ENCODE results near the gene ADISSP. TPM values are rescaled to one million over a fixed set of nuclear protein-coding genes. Genes with fewer than 3 reads are reported as not detected.
A peak's percentile ranks its signal among the peaks of the same experiment; 100 is the strongest.

Gene ADISSP
- total and polyA plus RNA-seq, 2 of the 13 experiments (the other 11 are each of a cell fraction or from before 2014, with no cell fraction given): 38.3 to 90.6 TPM

DNA sequence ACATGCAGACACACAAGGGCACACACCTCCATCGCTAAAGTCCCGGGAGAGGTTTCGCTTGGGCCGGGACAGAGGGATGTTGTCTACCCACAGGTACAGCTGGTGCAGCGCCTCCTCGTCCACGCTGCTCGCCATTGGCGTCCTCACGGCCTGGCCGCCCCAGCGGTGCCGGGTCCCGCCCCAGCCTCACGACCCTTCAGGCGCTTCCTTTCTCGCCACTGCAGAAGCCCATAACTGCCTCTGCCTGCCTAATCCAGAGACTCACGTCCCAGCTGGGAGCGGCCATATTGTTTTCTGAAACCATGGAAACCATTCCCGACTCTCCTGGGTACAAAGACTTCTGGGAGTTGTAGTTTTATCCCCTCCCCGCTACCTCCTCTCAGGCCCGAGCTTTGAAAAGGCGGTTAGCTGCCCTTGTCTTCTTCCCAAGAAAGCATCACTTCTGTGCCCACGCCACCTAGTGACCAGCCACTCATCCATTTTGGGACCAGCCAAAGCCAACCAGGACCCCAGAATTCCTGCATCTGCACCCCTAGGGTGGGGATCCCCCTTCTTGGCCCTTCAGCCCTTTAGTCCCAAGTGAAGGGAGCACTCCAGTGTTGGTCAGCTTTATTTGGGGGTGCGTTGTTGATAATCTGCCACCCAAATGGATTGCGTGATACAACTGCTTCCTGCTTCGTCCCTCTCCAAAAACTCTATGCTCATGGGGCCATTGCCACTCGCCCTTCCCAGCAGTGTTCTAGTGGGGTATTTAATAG is 13.8 kb upstream of the ADISSP start, which contains the start of gene SPEF1 (continued):
- TF ChIP-seq, protein P1, sequence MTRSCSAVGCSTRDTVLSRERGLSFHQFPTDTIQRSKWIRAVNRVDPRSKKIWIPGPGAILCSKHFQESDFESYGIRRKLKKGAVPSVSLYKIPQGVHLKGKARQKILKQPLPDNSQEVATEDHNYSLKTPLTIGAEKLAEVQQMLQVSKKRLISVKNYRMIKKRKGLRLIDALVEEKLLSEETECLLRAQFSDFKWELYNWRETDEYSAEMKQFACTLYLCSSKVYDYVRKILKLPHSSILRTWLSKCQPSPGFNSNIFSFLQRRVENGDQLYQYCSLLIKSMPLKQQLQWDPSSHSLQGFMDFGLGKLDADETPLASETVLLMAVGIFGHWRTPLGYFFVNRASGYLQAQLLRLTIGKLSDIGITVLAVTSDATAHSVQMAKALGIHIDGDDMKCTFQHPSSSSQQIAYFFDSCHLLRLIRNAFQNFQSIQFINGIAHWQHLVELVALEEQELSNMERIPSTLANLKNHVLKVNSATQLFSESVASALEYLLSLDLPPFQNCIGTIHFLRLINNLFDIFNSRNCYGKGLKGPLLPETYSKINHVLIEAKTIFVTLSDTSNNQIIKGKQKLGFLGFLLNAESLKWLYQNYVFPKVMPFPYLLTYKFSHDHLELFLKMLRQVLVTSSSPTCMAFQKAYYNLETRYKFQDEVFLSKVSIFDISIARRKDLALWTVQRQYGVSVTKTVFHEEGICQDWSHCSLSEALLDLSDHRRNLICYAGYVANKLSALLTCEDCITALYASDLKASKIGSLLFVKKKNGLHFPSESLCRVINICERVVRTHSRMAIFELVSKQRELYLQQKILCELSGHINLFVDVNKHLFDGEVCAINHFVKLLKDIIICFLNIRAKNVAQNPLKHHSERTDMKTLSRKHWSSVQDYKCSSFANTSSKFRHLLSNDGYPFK (CRISPR knock-in tag; IDR thresholded peaks at IDR 0.05; ENCODE audit: borderline replicate concordance): peak; percentile 85
- TF ChIP-seq ZBTB8A (CRISPR knock-in tag; IDR thresholded peaks at IDR 0.05; ENCODE audit: borderline replicate concordance, low read depth) (no peak), ZNF160 (CRISPR knock-in tag; IDR thresholded peaks at IDR 0.05) (no peak), ZNF562 (CRISPR knock-in tag; IDR thresholded peaks at IDR 0.05; ENCODE audit: borderline replicate concordance) (no peak), ZNF570 (CRISPR knock-in tag; IDR thresholded peaks at IDR 0.05; ENCODE audit: borderline replicate concordance) (no peak), KLF12 (CRISPR knock-in tag; IDR thresholded peaks at IDR 0.05; ENCODE audit: borderline replicate concordance) (no peak), TAF15 (IDR thresholded peaks at IDR 0.05; ENCODE audit: low read depth, low read length, poor library complexity, severe bottlenecking) (no peak), HNRNPUL1 (IDR thresholded peaks at IDR 0.05; ENCODE audit: low read depth, low read length) (no peak), ZNF329 (CRISPR knock-in tag; IDR thresholded peaks at IDR 0.05; ENCODE audit: low read depth) (no peak), ZNF124 (CRISPR knock-in tag; IDR thresholded peaks at IDR 0.05) (peak; percentile 68; the same call in 1 of the 2 replicates), SIN3A (IDR thresholded peaks at IDR 0.05; ENCODE audit: borderline replicate concordance, low read depth, low read length) (peak; percentile 99), AKAP8 (CRISPR knock-in tag; IDR thresholded peaks at IDR 0.05) (peak; percentile 52; the same call in 1 of the 2 replicates), MBD4 (IDR thresholded peaks at IDR 0.05; ENCODE audit: borderline replicate concordance, low read length) (no peak), HIC2 (CRISPR knock-in tag; IDR thresholded peaks at IDR 0.05; ENCODE audit: low read depth) (no peak), HNRNPL (IDR thresholded peaks at IDR 0.05; ENCODE audit: low read depth, low read length) (no peak), ARID4A (CRISPR knock-in tag; IDR thresholded peaks at IDR 0.05; ENCODE audit: borderline replicate concordance) (peak; percentile 97)
- TF ChIP-seq, protein P2, sequence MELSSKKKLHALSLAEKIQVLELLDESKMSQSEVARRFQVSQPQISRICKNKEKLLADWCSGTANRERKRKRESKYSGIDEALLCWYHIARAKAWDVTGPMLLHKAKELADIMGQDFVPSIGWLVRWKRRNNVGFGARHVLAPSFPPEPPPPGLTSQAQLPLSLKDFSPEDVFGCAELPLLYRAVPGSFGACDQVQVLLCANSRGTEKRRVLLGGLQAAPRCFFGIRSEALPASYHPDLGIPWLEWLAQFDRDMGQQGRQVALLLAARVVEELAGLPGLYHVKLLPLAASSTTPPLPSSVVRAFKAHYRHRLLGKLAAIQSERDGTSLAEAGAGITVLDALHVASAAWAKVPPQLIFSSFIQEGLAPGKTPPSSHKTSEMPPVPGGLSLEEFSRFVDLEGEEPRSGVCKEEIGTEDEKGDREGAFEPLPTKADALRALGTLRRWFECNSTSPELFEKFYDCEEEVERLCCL (CRISPR knock-in tag; IDR thresholded peaks at IDR 0.05; ENCODE audit: borderline replicate concordance): no peak

Data from HepG2 (cell line).